ENCODE measurements around the gene PSME1. TPM values are rescaled to one million over a fixed set of nuclear protein-coding genes. Genes with fewer than 3 reads are reported as not detected.
A peak's percentile ranks its signal among the peaks of the same experiment; 100 is the strongest.

Gene PSME1
- polyA plus RNA-seq, 4 donors: 307 to 576 (median 467) TPM

DNA sequence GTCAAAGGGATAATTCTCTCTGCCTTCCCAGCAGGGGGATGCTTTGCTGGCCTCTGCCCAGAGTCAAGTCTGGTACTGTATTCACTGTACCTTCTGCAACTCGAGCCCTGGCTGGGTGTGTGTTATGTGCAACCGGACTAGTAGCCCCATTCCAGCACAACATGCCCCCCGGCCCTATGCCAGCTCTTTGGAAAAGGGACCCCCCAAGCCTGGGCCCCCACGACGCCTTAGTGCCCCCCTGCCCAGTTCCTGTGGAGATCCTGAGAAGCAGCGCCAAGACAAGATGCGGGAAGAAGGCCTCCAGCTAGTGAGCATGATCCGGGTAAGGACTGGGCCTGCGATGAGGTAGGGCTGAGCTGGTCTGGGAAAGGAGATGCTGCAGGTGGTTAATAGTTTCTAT lies 14.6 kb downstream of the PSME1 start:
- peaks cover 13 to 62% (median 14%) of the 10 kb centered on the region in 3 donors for H3K36me3 ChIP-seq (ENCODE audit: control insufficient read depth in 3 of 3, insufficient read depth in 2 of 3, low read depth in 1 of 3, low read length in 3 of 3)
- no peak for FAIRE-seq
- H3K9me3 ChIP-seq (ENCODE audit: control insufficient read depth in 2 of 2, insufficient read depth in 1 of 2, low read depth in 1 of 2, low read length in 1 of 2): no peaks in the 10 kb centered on the region
- 89 to 95% (median 92%) methylated on average over 9 of the region's 9 CpGs for whole genome bisulfite sequencing, 3 donors
- no peak for DNase-seq
- H3K4me1 ChIP-seq (ENCODE audit: control insufficient read depth in 3 of 3, insufficient read depth in 2 of 3, low read depth in 1 of 3, low read length in 2 of 3): peaks cover 2 to 11% (median 5%) of the 10 kb centered on the region in 3 donors
- H3K27ac ChIP-seq (ENCODE audit: low read depth in 1 of 3, low read length in 2 of 3): no peak overlapping the region
- H3K4me3 ChIP-seq (ENCODE audit: low read depth in 1 of 3, low read length in 3 of 3): no peak overlapping the region
- H3K27me3 ChIP-seq (ENCODE audit: control insufficient read depth in 3 of 3, insufficient read depth in 3 of 3, low read length in 3 of 3): no peaks in the 10 kb centered on the region

DNA sequence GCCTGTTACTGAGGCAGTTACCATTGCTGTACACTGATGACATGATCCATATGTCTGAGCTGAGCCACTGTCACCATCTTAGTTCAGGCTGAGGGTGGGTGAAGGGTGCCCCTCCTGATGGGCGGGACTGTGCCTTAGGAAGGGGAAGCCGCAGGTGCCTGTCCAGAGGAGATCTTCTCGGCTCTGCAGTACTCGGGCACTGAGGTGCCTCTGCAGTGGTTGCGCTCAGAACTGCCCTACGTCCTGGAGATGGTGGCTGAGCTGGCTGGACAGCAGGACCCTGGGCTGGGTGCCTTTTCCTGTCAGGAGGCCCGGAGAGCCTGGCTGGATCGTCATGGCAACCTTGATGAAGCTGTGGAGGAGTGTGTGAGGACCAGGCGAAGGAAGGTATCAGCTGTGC lies 15.0 kb downstream of the PSME1 start:
- WGBS, 3 donors: 91 to 95% (median 94%) methylated on average over 9 of the region's 9 CpGs
- H3K9me3 ChIP-seq (ENCODE audit: control insufficient read depth in 2 of 2, insufficient read depth in 1 of 2, low read depth in 1 of 2, low read length in 1 of 2): no peaks in the 10 kb centered on the region
- H3K36me3 ChIP-seq (ENCODE audit: control insufficient read depth in 3 of 3, insufficient read depth in 2 of 3, low read depth in 1 of 3, low read length in 3 of 3): peaks cover 14 to 64% (median 15%) of the 10 kb centered on the region in 3 donors
- no peak overlapping the region for H3K27ac ChIP-seq (ENCODE audit: low read depth in 1 of 3, low read length in 2 of 3)
- peaks cover 2 to 8% (median 2%) of the 10 kb centered on the region in 3 donors for H3K4me1 ChIP-seq (ENCODE audit: control insufficient read depth in 3 of 3, insufficient read depth in 2 of 3, low read depth in 1 of 3, low read length in 2 of 3)
- DNase-seq: no peak
- no peak overlapping the region for H3K4me3 ChIP-seq (ENCODE audit: low read depth in 1 of 3, low read length in 3 of 3)
- no peak for FAIRE-seq
- no peaks in the 10 kb centered on the region for H3K27me3 ChIP-seq (ENCODE audit: control insufficient read depth in 3 of 3, insufficient read depth in 3 of 3, low read length in 3 of 3)

DNA sequence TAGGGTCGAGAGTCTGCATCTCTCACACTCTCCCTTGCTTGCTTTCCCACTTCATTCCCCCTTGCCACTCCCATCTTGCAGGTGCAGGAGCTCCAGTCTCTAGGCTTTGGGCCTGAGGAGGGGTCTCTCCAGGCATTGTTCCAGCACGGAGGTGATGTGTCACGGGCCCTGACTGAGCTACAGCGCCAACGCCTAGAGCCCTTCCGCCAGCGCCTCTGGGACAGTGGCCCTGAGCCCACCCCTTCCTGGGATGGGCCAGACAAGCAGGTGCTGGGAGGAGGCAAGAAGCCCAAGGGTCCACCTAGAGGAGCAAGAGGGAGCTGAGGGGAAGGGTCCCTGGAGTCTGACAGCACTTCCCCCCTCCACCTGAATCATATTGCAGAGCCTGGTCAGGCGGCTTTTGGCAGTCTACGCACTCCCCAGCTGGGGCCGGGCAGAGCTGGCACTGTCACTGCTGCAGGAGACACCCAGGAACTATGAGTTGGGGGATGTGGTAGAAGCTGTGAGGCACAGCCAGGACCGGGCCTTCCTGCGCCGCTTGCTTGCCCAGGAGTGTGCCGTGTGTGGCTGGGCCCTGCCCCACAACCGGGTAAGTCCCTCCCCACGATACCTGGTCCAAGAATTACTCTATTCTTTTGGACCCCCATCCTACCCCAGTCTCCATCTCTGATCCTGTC lies 15.5 kb downstream of the PSME1 start:
- Histone ChIP-seq H3K27me3 (ENCODE audit: control insufficient read depth in 3 of 3, insufficient read depth in 3 of 3, low read length in 3 of 3) (no peaks in the 10 kb centered on the region), H3K4me3 (ENCODE audit: low read depth in 1 of 3, low read length in 3 of 3) (no peak overlapping the region), H3K36me3 (ENCODE audit: control insufficient read depth in 3 of 3, insufficient read depth in 2 of 3, low read depth in 1 of 3, low read length in 3 of 3) (peaks cover 15 to 70% (median 17%) of the 10 kb centered on the region in 3 donors), H3K4me1 (ENCODE audit: control insufficient read depth in 3 of 3, insufficient read depth in 2 of 3, low read depth in 1 of 3, low read length in 2 of 3) (peaks cover 2 to 8% (median 2%) of the 10 kb centered on the region in 3 donors), H3K27ac (ENCODE audit: low read depth in 1 of 3, low read length in 2 of 3) (no peak overlapping the region), H3K9me3 (ENCODE audit: control insufficient read depth in 2 of 2, insufficient read depth in 1 of 2, low read depth in 1 of 2, low read length in 1 of 2) (no peaks in the 10 kb centered on the region)
- no peak for FAIRE-seq
- DNase-seq: no peak
- WGBS, 3 donors: 95 to 98% (median 98%) methylated on average over 14 to 16 of the region's 16 CpGs

DNA sequence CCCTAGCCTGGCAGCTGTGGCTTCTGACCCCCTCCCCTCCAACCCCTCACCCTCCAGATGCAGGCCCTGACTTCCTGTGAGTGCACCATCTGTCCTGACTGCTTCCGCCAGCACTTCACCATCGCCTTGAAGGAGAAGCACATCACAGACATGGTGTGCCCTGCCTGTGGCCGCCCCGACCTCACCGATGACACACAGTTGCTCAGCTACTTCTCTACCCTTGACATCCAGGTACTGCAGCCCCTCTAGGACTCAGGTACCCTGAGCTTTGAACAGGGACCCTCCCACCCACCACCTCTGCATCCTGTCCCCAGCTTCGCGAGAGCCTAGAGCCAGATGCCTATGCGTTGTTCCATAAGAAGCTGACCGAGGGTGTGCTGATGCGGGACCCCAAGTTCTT lies 19.1 kb downstream of the PSME1 start:
- no peak for DNase-seq
- no peak for FAIRE-seq
- 95 to 97% (median 96%) methylated on average over 10 of the region's 10 CpGs for WGBS, 3 donors
- Histone ChIP-seq H3K4me3 (ENCODE audit: low read depth in 1 of 3, low read length in 3 of 3) (no peak overlapping the region), H3K36me3 (ENCODE audit: control insufficient read depth in 3 of 3, insufficient read depth in 2 of 3, low read depth in 1 of 3, low read length in 3 of 3) (peaks cover 25 to 81% (median 27%) of the 10 kb centered on the region in 3 donors), H3K27ac (ENCODE audit: low read depth in 1 of 3, low read length in 2 of 3) (no peak overlapping the region), H3K9me3 (ENCODE audit: control insufficient read depth in 2 of 2, insufficient read depth in 1 of 2, low read depth in 1 of 2, low read length in 1 of 2) (no peaks in the 10 kb centered on the region), H3K27me3 (ENCODE audit: control insufficient read depth in 3 of 3, insufficient read depth in 3 of 3, low read length in 3 of 3) (no peaks in the 10 kb centered on the region), H3K4me1 (ENCODE audit: control insufficient read depth in 3 of 3, insufficient read depth in 2 of 3, low read depth in 1 of 3, low read length in 2 of 3) (peaks cover 0 to 1% (median 0%) of the 10 kb centered on the region in 3 donors)

DNA sequence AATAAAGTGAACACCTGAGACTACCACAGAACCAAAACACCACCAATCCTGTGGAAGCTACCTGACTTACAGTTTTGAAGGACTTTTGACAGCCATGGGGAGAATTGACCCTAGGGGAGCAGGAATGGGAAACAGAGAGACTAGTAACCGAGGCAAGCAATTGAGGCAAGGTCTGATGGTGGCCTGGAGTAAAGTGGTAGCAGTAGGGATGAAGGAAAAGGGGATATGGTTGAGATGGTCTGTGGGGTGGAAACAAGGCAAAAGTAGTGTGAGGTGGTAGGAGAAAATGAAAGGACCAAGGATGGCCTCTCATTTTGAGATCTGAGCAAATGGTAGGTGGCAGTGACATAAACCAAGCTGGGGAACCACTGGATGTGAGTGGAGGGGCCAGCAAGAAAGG lies 20.8 kb downstream of the PSME1 start:
- Histone ChIP-seq H3K27me3 (ENCODE audit: control insufficient read depth in 3 of 3, insufficient read depth in 3 of 3, low read length in 3 of 3) (no peaks in the 10 kb centered on the region), H3K9me3 (ENCODE audit: control insufficient read depth in 2 of 2, insufficient read depth in 1 of 2, low read depth in 1 of 2, low read length in 1 of 2) (no peaks in the 10 kb centered on the region), H3K4me3 (ENCODE audit: low read depth in 1 of 3, low read length in 3 of 3) (no peak overlapping the region), H3K4me1 (ENCODE audit: control insufficient read depth in 3 of 3, insufficient read depth in 2 of 3, low read depth in 1 of 3, low read length in 2 of 3) (peaks cover 0 to 12% (median 0%) of the 10 kb centered on the region in 3 donors), H3K27ac (ENCODE audit: low read depth in 1 of 3, low read length in 2 of 3) (no peak overlapping the region), H3K36me3 (ENCODE audit: control insufficient read depth in 3 of 3, insufficient read depth in 2 of 3, low read depth in 1 of 3, low read length in 3 of 3) (peaks cover 17 to 72% (median 27%) of the 10 kb centered on the region in 3 donors)
- FAIRE-seq (no peak), DNase-seq (no peak)
- WGBS, 3 donors: 89 to 93% (median 92%) methylated on average over 1 of the region's 1 CpG

DNA sequence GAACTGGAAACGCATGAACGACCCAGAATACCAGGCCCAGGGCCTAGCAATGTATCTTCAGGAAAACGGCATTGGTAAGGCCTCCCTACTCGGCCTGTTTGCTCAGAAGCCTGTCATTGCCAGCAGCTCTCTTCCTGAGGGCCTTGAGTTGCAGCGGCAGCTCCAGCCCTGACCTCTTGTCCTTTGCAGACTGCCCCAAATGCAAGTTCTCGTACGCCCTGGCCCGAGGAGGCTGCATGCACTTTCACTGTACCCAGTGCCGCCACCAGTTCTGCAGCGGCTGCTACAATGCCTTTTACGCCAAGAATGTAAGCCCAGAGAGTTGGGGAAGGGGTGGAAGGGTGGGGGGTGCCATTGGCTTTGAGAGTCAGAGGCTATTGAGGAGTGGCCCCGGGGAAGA lies 21.3 kb downstream of the PSME1 start:
- Histone ChIP-seq H3K4me3 (ENCODE audit: low read depth in 1 of 3, low read length in 3 of 3) (no peak overlapping the region), H3K27me3 (ENCODE audit: control insufficient read depth in 3 of 3, insufficient read depth in 3 of 3, low read length in 3 of 3) (no peaks in the 10 kb centered on the region), H3K27ac (ENCODE audit: low read depth in 1 of 3, low read length in 2 of 3) (no peak overlapping the region), H3K4me1 (ENCODE audit: control insufficient read depth in 3 of 3, insufficient read depth in 2 of 3, low read depth in 1 of 3, low read length in 2 of 3) (peaks cover 0 to 15% (median 0%) of the 10 kb centered on the region in 3 donors), H3K36me3 (ENCODE audit: control insufficient read depth in 3 of 3, insufficient read depth in 2 of 3, low read depth in 1 of 3, low read length in 3 of 3) (peaks cover 15 to 73% (median 27%) of the 10 kb centered on the region in 3 donors), H3K9me3 (ENCODE audit: control insufficient read depth in 2 of 2, insufficient read depth in 1 of 2, low read depth in 1 of 2, low read length in 1 of 2) (no peaks in the 10 kb centered on the region)
- no peak for DNase-seq
- no peak for FAIRE-seq
- 93 to 95% (median 94%) methylated on average over 12 of the region's 12 CpGs for WGBS, 3 donors

DNA sequence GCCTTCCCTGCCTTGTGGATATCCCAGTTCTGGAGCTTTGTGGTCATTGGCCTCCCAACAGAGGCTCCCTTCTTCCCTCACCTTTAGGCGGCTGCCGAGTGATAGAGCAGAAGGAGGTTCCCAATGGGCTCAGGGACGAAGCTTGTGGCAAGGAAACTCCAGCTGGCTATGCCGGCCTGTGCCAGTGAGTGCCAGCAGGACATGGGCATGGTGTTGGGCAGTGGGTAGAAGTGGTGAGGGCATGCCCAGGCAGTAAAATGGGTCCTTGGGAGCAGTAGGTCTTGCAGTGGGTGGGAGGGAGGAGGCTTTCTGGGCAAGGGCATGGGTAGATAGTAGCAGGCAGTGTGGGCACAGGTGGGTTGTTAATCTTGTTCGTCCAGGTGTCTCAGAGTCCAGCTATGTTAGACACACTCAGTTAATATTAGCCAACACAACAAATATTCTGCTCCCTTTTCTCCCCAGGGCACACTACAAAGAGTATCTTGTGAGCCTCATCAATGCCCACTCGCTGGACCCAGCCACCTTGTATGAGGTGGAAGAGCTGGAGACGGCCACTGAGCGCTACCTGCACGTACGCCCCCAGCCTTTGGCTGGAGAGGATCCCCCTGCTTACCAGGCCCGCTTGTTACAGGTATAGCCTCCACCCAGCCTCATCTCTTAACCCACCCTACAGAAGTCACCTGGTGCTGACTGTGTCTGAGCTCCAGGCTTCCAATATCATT lies 23.9 kb downstream of the PSME1 start:
- Histone ChIP-seq H3K36me3 (ENCODE audit: control insufficient read depth in 3 of 3, insufficient read depth in 2 of 3, low read depth in 1 of 3, low read length in 3 of 3) (peaks cover 20 to 76% (median 32%) of the 10 kb centered on the region in 3 donors), H3K27ac (ENCODE audit: low read depth in 1 of 3, low read length in 2 of 3) (peak overlapping the region; percentile 39 to 99 (median 97)), H3K9me3 (ENCODE audit: control insufficient read depth in 2 of 2, insufficient read depth in 1 of 2, low read depth in 1 of 2, low read length in 1 of 2) (no peaks in the 10 kb centered on the region), H3K4me1 (ENCODE audit: control insufficient read depth in 3 of 3, insufficient read depth in 2 of 3, low read depth in 1 of 3, low read length in 2 of 3) (peaks cover 0 to 15% (median 6%) of the 10 kb centered on the region in 3 donors), H3K4me3 (ENCODE audit: low read depth in 1 of 3, low read length in 3 of 3) (no peak overlapping the region), H3K27me3 (ENCODE audit: control insufficient read depth in 3 of 3, insufficient read depth in 3 of 3, low read length in 3 of 3) (no peaks in the 10 kb centered on the region)
- 82 to 91% (median 86%) methylated on average over 11 of the region's 11 CpGs for WGBS, 3 donors
- FAIRE-seq (no peak), DNase-seq (no peak)

DNA sequence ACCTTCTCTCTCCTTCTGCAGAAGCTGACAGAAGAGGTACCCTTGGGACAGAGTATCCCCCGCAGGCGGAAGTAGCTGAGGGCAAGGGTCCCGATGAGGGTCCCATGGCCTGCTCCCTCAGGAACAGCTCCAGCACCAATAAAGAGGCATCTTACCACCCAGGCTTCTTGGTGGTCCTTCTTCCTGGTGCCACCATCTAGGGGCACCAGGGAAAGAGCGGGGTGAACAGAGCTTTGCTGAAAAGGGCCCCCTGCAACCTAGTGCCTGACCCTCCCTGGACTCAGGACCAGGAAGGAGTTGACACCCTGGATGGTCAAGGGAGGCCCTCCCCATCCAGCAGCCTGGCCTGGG lies 24.5 kb downstream of the PSME1 start:
- no peak for DNase-seq
- WGBS, 3 donors: 93 to 98% (median 95%) methylated on average over 4 of the region's 4 CpGs
- Histone ChIP-seq H3K27ac (ENCODE audit: low read depth in 1 of 3, low read length in 2 of 3) (peak overlapping the region; percentile 39 to 99 (median 97)), H3K4me3 (ENCODE audit: low read depth in 1 of 3, low read length in 3 of 3) (no peak overlapping the region), H3K4me1 (ENCODE audit: control insufficient read depth in 3 of 3, insufficient read depth in 2 of 3, low read depth in 1 of 3, low read length in 2 of 3) (peaks cover 0 to 15% (median 6%) of the 10 kb centered on the region in 3 donors), H3K9me3 (ENCODE audit: control insufficient read depth in 2 of 2, insufficient read depth in 1 of 2, low read depth in 1 of 2, low read length in 1 of 2) (no peaks in the 10 kb centered on the region), H3K27me3 (ENCODE audit: control insufficient read depth in 3 of 3, insufficient read depth in 3 of 3, low read length in 3 of 3) (no peaks in the 10 kb centered on the region), H3K36me3 (ENCODE audit: control insufficient read depth in 3 of 3, insufficient read depth in 2 of 3, low read depth in 1 of 3, low read length in 3 of 3) (peaks cover 16 to 76% (median 29%) of the 10 kb centered on the region in 3 donors)
- no peak for FAIRE-seq

All from small intestine (tissue), 7 donors.